Esophagus squamous epithelium (tissue), 5 donors: Measurements from ENCODE around the gene MCF2. TPM values are rescaled to one million over a fixed set of nuclear protein-coding genes. Genes with fewer than 3 reads are reported as not detected.

Experiments used
- DNase-seq: peaks from one replicate; lab custom pipeline; 2025; lab: John Stamatoyannopoulos, UW
- H3K27ac ChIP-seq, 4 donors: fragments of 200-600 bp; sonication (generic); one replicate each; pipeline ENCODE4 v1.5.1; 2016 to 2019; ENCODE audit warnings: mild to moderate bottlenecking in 1 of 4
- H3K27me3 ChIP-seq, 4 donors: fragments of 200-600 bp; sonication (generic); 1 replicate in 3 of 4; 2 replicates in 1 of 4; pipeline versions ENCODE4 v1.5.1 to v1.6.0; 2017 to 2021; ENCODE audit warnings: antibody characterized with exemption in 1 of 4
- H3K36me3 ChIP-seq, 3 donors: fragments of 200-600 bp; sonication (generic); one replicate each; pipeline ENCODE4 v1.5.1; 2016 to 2019
- H3K4me1 ChIP-seq, 3 donors: fragments of 200-600 bp; sonication (generic); one replicate each; pipeline ENCODE4 v1.5.1; 2017 to 2019
- H3K4me3 ChIP-seq, 4 donors: fragments of 200-600 bp; sonication (generic); 1 replicate in 3 of 4; 2 replicates in 1 of 4; pipeline ENCODE4 v1.5.1; 2016 to 2019; ENCODE audit warnings: mild to moderate bottlenecking in 2 of 4, moderate library complexity in 1 of 4
- H3K9me3 ChIP-seq, 3 donors: fragments of 200-600 bp; sonication (generic); one replicate each; pipeline ENCODE4 v1.5.1; 2016 to 2019
- POLR2A ChIP-seq, 4 donors: fragments of 450-650 bp; IDR thresholded peaks; one replicate each; pipeline ENCODE4 v1.6.1; 2017; ENCODE audit warnings: antibody characterized with exemption in 4 of 4, mild to moderate bottlenecking in 4 of 4, moderate library complexity in 3 of 4
- WGBS, 2 donors: methylation state at CpG; one replicate each; pipeline ENCODE4 v1.1.5; 2018; 5-methylcytosine and 5-hydroxymethylcytosine counted together
- intact Hi-C: fragments of 100-400 bp; cut with DNase I; formaldehyde crosslinking; loops from one replicate; pipeline ENCODE4 v1.15.0; 2022
- total RNA-seq, 4 donors: library from RNA; depleted of rRNA; stranded (reverse); fragments of >200 nt; gene quantifications; one replicate each; pipeline ENCODE4 v1.1.0, GENCODE V29; 2016
- TF ChIP-seq, protein P1 (sequence below), 6 experiments: fragments of 450-650 bp in 4 of 6; fragments of 200-600 bp in 2 of 6; sonication (generic) in 2 of 6; IDR thresholded peaks; one replicate each; pipeline ENCODE4 v1.5.1; 2016 to 2019; ENCODE audit warnings: antibody characterized with exemption in 6 of 6, mild to moderate bottlenecking in 4 of 6, moderate library complexity in 4 of 6
- donor health status: DM: yes; HTN: yes; CAD: no.

MCF2 gene
- total RNA-seq, 4 donors from 2014 or later, result 0.15 TPM; not detected in 3

GRCh38 chrX:139736151-139736550 lies 28.2 kb upstream of the MCF2 start:
- Histone ChIP-seq H3K4me3 (no peak overlapping the region), H3K27ac (no peak overlapping the region), H3K4me1 (no peaks in the 10 kb centered on the region), H3K36me3 (peaks cover 0 to 13% (median 3%) of the 10 kb centered on the region in 3 donors), H3K27me3 (no peaks in the 10 kb centered on the region), H3K9me3 (no peaks in the 10 kb centered on the region)
- WGBS, 2 donors, result 74 to 100% methylated on average over 1 of the region's 1 CpG
- TF ChIP-seq POLR2A (IDR thresholded peaks at IDR 0.05), result no peak
- TF ChIP-seq, protein P1, sequence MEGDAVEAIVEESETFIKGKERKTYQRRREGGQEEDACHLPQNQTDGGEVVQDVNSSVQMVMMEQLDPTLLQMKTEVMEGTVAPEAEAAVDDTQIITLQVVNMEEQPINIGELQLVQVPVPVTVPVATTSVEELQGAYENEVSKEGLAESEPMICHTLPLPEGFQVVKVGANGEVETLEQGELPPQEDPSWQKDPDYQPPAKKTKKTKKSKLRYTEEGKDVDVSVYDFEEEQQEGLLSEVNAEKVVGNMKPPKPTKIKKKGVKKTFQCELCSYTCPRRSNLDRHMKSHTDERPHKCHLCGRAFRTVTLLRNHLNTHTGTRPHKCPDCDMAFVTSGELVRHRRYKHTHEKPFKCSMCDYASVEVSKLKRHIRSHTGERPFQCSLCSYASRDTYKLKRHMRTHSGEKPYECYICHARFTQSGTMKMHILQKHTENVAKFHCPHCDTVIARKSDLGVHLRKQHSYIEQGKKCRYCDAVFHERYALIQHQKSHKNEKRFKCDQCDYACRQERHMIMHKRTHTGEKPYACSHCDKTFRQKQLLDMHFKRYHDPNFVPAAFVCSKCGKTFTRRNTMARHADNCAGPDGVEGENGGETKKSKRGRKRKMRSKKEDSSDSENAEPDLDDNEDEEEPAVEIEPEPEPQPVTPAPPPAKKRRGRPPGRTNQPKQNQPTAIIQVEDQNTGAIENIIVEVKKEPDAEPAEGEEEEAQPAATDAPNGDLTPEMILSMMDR (IDR thresholded peaks at IDR 0.05), result no peak
- no peak for DNase-seq
- intact Hi-C loops, result loop anchor here (10.0 kb wide), 1 partner anchor 59 kb away; no protein-coding TSS in a partner anchor

DNA sequence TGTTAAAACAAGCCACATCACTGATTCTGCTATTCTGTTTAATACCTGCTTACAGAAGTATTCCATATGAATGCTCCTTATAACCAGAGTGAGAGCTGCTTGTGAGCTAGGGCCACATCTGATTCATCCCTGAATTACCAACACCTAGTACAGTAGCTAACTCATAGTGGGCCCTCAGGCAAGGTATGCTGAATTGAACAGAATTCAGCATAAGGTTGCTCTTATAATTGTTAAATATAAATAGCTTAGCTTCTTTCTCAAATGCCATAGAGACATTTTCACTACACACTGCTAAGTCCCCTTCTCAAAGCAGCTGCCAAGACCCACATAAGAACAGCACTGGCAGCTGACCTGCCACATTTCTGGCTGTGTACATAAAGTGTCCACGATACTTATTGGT lies 27.0 kb upstream of the MCF2 start:
- intact Hi-C loops, result loop anchor here (10.0 kb wide), 1 partner anchor 60 kb away; no protein-coding TSS in a partner anchor
- no peak overlapping the region for H3K4me3 ChIP-seq
- no peak overlapping the region for H3K27ac ChIP-seq
- H3K4me1 ChIP-seq, result no peaks in the 10 kb centered on the region
- no peaks in the 10 kb centered on the region for H3K9me3 ChIP-seq
- no peak for DNase-seq
- no peak for TF ChIP-seq POLR2A (IDR thresholded peaks at IDR 0.05)
- TF ChIP-seq, protein P1 (IDR thresholded peaks at IDR 0.05), result no peak
- no peaks in the 10 kb centered on the region for H3K27me3 ChIP-seq
- WGBS, 2 donors, result 100% methylated on average over 1 of the region's 1 CpG; no CpG with 5 or more reads in 1 of the 2 donors
- H3K36me3 ChIP-seq, result peaks cover 0 to 13% (median 3%) of the 10 kb centered on the region in 3 donors

DNA sequence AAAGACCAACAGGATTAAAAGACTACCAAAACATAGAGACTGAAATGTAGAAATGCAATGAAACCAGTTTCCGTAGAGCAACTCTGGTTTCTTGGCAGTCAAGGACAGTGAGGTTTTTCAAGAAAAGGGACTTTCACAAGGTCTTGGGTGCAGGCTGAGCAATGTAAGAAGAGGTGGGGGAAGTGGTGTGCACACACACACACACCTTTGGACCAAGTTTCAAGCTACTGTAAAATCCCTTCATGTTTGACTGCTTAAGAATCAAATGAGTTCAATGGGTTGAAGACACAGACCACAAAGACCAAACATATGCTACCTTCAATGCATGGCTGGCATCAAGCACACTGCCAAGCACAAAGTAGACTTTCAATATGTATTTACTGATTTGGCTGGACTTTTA lies 17.8 kb upstream of the MCF2 start:
- no peaks in the 10 kb centered on the region for H3K9me3 ChIP-seq
- intact Hi-C loops, result no loop called here
- TF ChIP-seq, protein P1 (IDR thresholded peaks at IDR 0.05), result no peak
- TF ChIP-seq POLR2A (IDR thresholded peaks at IDR 0.05), result no peak
- no peak overlapping the region for H3K4me3 ChIP-seq
- H3K27me3 ChIP-seq, result no peaks in the 10 kb centered on the region
- H3K4me1 ChIP-seq, result no peaks in the 10 kb centered on the region
- WGBS, 2 donors, result 80 to 82% methylated on average over 1 of the region's 1 CpG
- H3K27ac ChIP-seq, result no peak overlapping the region
- DNase-seq, result no peak
- H3K36me3 ChIP-seq, result no peaks in the 10 kb centered on the region

- intact Hi-C loops, result no loop called here
- Histone ChIP-seq H3K4me1 (no peaks in the 10 kb centered on the region), H3K27me3 (no peaks in the 10 kb centered on the region), H3K4me3 (no peak overlapping the region), H3K9me3 (no peaks in the 10 kb centered on the region), H3K27ac (no peak overlapping the region), H3K36me3 (no peaks in the 10 kb centered on the region)
- WGBS, 2 donors, result 65 to 100% methylated on average over 2 of the region's 2 CpGs
- no peak for TF ChIP-seq POLR2A (IDR thresholded peaks at IDR 0.05)
- TF ChIP-seq, protein P1 (IDR thresholded peaks at IDR 0.05), result no peak
- DNase-seq, result no peak
These were observed 16.7 kb upstream of the MCF2 start for GRCh38 chrX:139724626-139725025.

DNA sequence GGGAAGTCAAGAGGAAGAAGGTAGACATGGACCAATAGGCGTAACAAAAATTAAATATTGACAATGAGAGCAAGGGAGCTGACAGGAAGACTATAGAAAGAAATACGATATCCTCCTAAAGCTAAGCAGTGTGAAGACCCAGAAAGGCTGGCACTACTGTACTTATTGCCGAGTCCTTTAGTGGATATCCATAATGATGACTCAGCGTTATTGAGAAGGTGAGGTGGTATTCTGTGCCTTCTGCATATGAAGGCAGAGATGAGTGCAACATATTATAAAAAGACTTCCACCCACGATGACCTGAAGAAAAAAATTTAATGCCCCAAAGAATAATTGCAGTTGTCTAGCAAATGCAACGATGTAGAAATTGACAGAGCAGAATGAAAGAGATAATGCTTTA lies 13.0 kb upstream of the MCF2 start:
- Histone ChIP-seq H3K36me3 (no peaks in the 10 kb centered on the region), H3K27me3 (no peaks in the 10 kb centered on the region), H3K4me1 (no peaks in the 10 kb centered on the region), H3K4me3 (no peak overlapping the region), H3K9me3 (no peaks in the 10 kb centered on the region), H3K27ac (no peak overlapping the region)
- WGBS, 2 donors, result 75 to 80% methylated on average over 6 of the region's 6 CpGs
- no peak for TF ChIP-seq POLR2A (IDR thresholded peaks at IDR 0.05)
- TF ChIP-seq, protein P1 (IDR thresholded peaks at IDR 0.05), result no peak
- no peak for DNase-seq
- intact Hi-C loops, result no loop called here
